WTC11 (cell line): ENCODE measurements around the gene FBLN7. TPM values are rescaled to one million over a fixed set of nuclear protein-coding genes. Genes with fewer than 3 reads are reported as not detected.

Experiments
- ATAC-seq: fragments of 200-7000 bp; cut with Tn5 transposase; 2 replicates; pipeline ENCODE4 v1.10.0; 2021; ENCODE audit warnings: mild to moderate bottlenecking, moderate library complexity
- CTCF ChIA-PET: fragments of 300-600 bp; sonication (Branson Sonifier 250); formaldehyde crosslinking; loops from one replicate; lab custom pipeline; 2021; ENCODE audit warnings: antibody characterized with exemption; lab: Charles Lee
- POLR2A ChIA-PET: fragments of 350-600 bp; sonication (Branson Sonifier 250); formaldehyde crosslinking; loops from one replicate; lab custom pipeline; 2021; ENCODE audit warnings: antibody characterized with exemption; lab: Charles Lee
- DNase-seq: peaks from one replicate; pipeline ENCODE4 v3.0.0; 2021; ENCODE audit warnings: low spot score
- H3K27ac Mint-ChIP-seq: 2 replicates; pipeline ENCODE4 v1.8.0; 2021; ENCODE audit warnings: mixed read lengths
- H3K27me3 Mint-ChIP-seq: 2 replicates; pipeline ENCODE4 v1.8.0; 2021; ENCODE audit warnings: low read depth, mild to moderate bottlenecking, moderate library complexity, mixed read lengths
- H3K36me3 Mint-ChIP-seq: 2 replicates; pipeline ENCODE4 v1.8.0; 2021; ENCODE audit warnings: mixed read lengths
- H3K4me1 Mint-ChIP-seq: 2 replicates; pipeline ENCODE4 v1.8.0; 2022; ENCODE audit warnings: mixed read lengths
- H3K4me3 Mint-ChIP-seq: 2 replicates; pipeline ENCODE4 v1.8.0; 2021; ENCODE audit warnings: mild to moderate bottlenecking, moderate library complexity, mixed read lengths
- H3K9me3 Mint-ChIP-seq: 2 replicates; pipeline ENCODE4 v1.8.0; 2021; ENCODE audit warnings: mixed read lengths
- AFF4 ChIP-seq: sonication (generic); formaldehyde crosslinking; IDR thresholded peaks from 2 replicates; pipeline ENCODE4 v1.8.1; 2023; ENCODE audit warnings: mild to moderate bottlenecking, missing genetic modification reagents, borderline replicate concordance
- ATF3 ChIP-seq: sonication (generic); formaldehyde crosslinking; conservative IDR thresholded peaks from 2 replicates; pipeline ENCODE4 v1.8.1; 2022; ENCODE audit warnings: mild to moderate bottlenecking, missing genetic modification reagents
- FOXJ3 ChIP-seq: sonication (generic); formaldehyde crosslinking; IDR thresholded peaks from 2 replicates; pipeline ENCODE4 v1.9.0; 2021; ENCODE audit warnings: missing genetic modification reagents, mild to moderate bottlenecking, borderline replicate concordance
- FOXP1 ChIP-seq: sonication (generic); formaldehyde crosslinking; IDR thresholded peaks from 2 replicates; pipeline ENCODE4 v1.8.0; 2022; ENCODE audit warnings: missing genetic modification reagents, mild to moderate bottlenecking, moderate library complexity, borderline replicate concordance
- GRHL2 ChIP-seq: fragments of 250-450 bp; sonication (Bioruptor Pico); IDR thresholded peaks from 2 replicates; pipeline ENCODE4 v1.8.0; 2022; ENCODE audit warnings: mild to moderate bottlenecking, moderate library complexity; ENCODE audit not compliant: insufficient replicate concordance, severe bottlenecking
- MXD4 ChIP-seq: fragments of 250-450 bp; sonication (Bioruptor Pico); IDR thresholded peaks from 2 replicates; pipeline ENCODE4 v1.8.0; 2021; ENCODE audit warnings: mild to moderate bottlenecking, moderate library complexity, borderline replicate concordance
- SOX15 ChIP-seq: fragments of 250-450 bp; sonication (Bioruptor Pico); IDR thresholded peaks from 2 replicates; pipeline ENCODE4 v1.9.0; 2021; ENCODE audit warnings: mild to moderate bottlenecking
- TEAD1 ChIP-seq: sonication (generic); formaldehyde crosslinking; IDR thresholded peaks from 2 replicates; pipeline ENCODE4 v1.8.0; 2022; ENCODE audit warnings: mild to moderate bottlenecking, missing genetic modification reagents
- ZNF121 ChIP-seq: sonication (generic); formaldehyde crosslinking; IDR thresholded peaks from 2 replicates; pipeline ENCODE4 v1.8.0; 2023; ENCODE audit warnings: missing genetic modification reagents
- ZNF219 ChIP-seq: sonication (generic); formaldehyde crosslinking; IDR thresholded peaks from 2 replicates; pipeline ENCODE4 v1.8.0; 2023; ENCODE audit warnings: missing genetic modification reagents, mild to moderate bottlenecking, borderline replicate concordance
- ZNF423 ChIP-seq: fragments of 250-450 bp; sonication (Bioruptor Pico); IDR thresholded peaks from 2 replicates; pipeline ENCODE4 v2.1.2; 2022; ENCODE audit warnings: mild to moderate bottlenecking, moderate library complexity
- total RNA-seq: library from RNA; stranded (reverse); gene quantifications from 3 replicates; pipeline ENCODE4 v1.2.3, GENCODE V29; 2021
- TF ChIP-seq, protein P1 (sequence below): sonication (generic); formaldehyde crosslinking; IDR thresholded peaks from 2 replicates; pipeline ENCODE4 v1.8.1; 2023; ENCODE audit warnings: mild to moderate bottlenecking, missing genetic modification reagents
- TF ChIP-seq, protein P2 (sequence below): sonication (generic); formaldehyde crosslinking; IDR thresholded peaks from 2 replicates; pipeline ENCODE4 v1.8.0; 2022; ENCODE audit warnings: missing genetic modification reagents
- TF ChIP-seq, protein P3 (sequence below): sonication (generic); formaldehyde crosslinking; IDR thresholded peaks from 2 replicates; pipeline ENCODE4 v1.8.0; 2023; ENCODE audit warnings: missing genetic modification reagents

FBLN7 gene
- total RNA-seq, 1 experiment from 2014 or later: 0.55 TPM

DNA sequence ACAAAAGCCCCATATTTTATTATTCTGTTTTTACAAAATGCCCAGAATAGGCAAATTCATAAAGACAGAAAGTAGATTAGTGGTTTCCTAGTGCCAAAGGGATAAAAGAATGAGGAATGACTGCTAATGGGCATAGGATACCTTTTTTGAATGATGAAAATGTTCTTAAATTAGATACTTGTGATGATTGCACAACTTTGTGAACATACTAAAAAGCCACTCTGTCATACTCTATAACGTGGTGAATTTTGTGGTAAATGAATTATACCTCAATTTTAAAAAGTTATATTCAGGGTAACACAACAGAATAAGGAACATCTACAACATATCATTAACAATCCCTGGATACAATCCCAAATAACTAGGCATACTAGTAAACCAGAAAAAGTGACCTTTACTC is 9.1 kb upstream of the FBLN7 start:
- TF ChIP-seq GRHL2 (CRISPR knock-in tag): no peak
- no peak for TF ChIP-seq ZNF219
- TF ChIP-seq, protein P1, sequence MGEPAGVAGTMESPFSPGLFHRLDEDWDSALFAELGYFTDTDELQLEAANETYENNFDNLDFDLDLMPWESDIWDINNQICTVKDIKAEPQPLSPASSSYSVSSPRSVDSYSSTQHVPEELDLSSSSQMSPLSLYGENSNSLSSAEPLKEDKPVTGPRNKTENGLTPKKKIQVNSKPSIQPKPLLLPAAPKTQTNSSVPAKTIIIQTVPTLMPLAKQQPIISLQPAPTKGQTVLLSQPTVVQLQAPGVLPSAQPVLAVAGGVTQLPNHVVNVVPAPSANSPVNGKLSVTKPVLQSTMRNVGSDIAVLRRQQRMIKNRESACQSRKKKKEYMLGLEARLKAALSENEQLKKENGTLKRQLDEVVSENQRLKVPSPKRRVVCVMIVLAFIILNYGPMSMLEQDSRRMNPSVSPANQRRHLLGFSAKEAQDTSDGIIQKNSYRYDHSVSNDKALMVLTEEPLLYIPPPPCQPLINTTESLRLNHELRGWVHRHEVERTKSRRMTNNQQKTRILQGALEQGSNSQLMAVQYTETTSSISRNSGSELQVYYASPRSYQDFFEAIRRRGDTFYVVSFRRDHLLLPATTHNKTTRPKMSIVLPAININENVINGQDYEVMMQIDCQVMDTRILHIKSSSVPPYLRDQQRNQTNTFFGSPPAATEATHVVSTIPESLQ (CRISPR knock-in tag): no peak
- TF ChIP-seq AFF4 (CRISPR knock-in tag): no peak
- no peak for TF ChIP-seq TEAD1 (CRISPR knock-in tag)
- TF ChIP-seq FOXP1: no peak
- no peak for TF ChIP-seq ZNF121 (CRISPR knock-in tag)
- TF ChIP-seq SOX15: no peak
- no peak for TF ChIP-seq ZNF423 (CRISPR knock-in tag)
- TF ChIP-seq, protein P2, sequence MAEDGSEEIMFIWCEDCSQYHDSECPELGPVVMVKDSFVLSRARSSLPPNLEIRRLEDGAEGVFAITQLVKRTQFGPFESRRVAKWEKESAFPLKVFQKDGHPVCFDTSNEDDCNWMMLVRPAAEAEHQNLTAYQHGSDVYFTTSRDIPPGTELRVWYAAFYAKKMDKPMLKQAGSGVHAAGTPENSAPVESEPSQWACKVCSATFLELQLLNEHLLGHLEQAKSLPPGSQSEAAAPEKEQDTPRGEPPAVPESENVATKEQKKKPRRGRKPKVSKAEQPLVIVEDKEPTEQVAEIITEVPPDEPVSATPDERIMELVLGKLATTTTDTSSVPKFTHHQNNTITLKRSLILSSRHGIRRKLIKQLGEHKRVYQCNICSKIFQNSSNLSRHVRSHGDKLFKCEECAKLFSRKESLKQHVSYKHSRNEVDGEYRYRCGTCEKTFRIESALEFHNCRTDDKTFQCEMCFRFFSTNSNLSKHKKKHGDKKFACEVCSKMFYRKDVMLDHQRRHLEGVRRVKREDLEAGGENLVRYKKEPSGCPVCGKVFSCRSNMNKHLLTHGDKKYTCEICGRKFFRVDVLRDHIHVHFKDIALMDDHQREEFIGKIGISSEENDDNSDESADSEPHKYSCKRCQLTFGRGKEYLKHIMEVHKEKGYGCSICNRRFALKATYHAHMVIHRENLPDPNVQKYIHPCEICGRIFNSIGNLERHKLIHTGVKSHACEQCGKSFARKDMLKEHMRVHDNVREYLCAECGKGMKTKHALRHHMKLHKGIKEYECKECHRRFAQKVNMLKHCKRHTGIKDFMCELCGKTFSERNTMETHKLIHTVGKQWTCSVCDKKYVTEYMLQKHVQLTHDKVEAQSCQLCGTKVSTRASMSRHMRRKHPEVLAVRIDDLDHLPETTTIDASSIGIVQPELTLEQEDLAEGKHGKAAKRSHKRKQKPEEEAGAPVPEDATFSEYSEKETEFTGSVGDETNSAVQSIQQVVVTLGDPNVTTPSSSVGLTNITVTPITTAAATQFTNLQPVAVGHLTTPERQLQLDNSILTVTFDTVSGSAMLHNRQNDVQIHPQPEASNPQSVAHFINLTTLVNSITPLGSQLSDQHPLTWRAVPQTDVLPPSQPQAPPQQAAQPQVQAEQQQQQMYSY: no peak
- TF ChIP-seq, all 79 proteins: peak for 0
- no peaks in the 10 kb centered on the region; the same call in 1 of the 2 replicates for H3K27me3 Mint-ChIP-seq
- peaks cover 41% of the 10 kb centered on the region for H3K9me3 Mint-ChIP-seq
- no peaks in the 10 kb centered on the region for H3K4me1 Mint-ChIP-seq
- DNase-seq (no peak), ATAC-seq (no peak)
- CTCF ChIA-PET: no interaction called here
- no peaks in the 10 kb centered on the region for H3K36me3 Mint-ChIP-seq
- H3K4me3 Mint-ChIP-seq: no peak overlapping the region
- no peak overlapping the region for H3K27ac Mint-ChIP-seq
- POLR2A ChIA-PET: no interaction called here

GRCh38 chr2:112133344-112133743 is 4.8 kb upstream of the FBLN7 start:
- DNase-seq (no peak), ATAC-seq (no peak)
- no peaks in the 10 kb centered on the region for H3K36me3 Mint-ChIP-seq
- H3K4me3 Mint-ChIP-seq: no peak overlapping the region
- H3K4me1 Mint-ChIP-seq: peaks cover 7% of the 10 kb centered on the region
- peaks cover 18% of the 10 kb centered on the region for H3K9me3 Mint-ChIP-seq
- H3K27ac Mint-ChIP-seq: no peak overlapping the region
- POLR2A ChIA-PET: no interaction called here
- H3K27me3 Mint-ChIP-seq: peaks cover 32% of the 10 kb centered on the region
- CTCF ChIA-PET: no interaction called here
- TF ChIP-seq MXD4 (CRISPR knock-in tag): no peak
- TF ChIP-seq, protein P3, sequence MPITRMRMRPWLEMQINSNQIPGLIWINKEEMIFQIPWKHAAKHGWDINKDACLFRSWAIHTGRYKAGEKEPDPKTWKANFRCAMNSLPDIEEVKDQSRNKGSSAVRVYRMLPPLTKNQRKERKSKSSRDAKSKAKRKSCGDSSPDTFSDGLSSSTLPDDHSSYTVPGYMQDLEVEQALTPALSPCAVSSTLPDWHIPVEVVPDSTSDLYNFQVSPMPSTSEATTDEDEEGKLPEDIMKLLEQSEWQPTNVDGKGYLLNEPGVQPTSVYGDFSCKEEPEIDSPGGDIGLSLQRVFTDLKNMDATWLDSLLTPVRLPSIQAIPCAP (CRISPR knock-in tag): no peak
- no peak for TF ChIP-seq FOXP1
- no peak for TF ChIP-seq FOXJ3 (CRISPR knock-in tag)
- TF ChIP-seq, all 79 proteins: peak for 0

DNA sequence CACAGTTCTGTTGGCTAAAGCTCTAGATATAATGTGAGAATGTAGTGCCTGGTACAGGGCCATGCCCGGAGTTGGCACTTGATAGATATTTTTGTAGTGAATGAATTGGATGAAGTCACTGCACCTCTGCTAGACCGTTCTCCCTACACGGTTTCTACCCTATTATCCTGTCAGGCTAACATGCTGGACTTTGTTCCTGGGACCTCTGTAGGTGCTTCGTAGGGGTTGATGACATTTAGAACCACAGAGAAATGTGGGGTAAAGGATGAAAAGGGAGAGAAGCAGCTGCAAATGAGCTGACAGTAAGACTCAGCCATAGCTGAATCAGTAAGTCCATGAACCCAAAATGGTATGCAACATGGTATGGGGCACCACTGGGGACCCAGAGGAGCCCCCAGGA is 4.1 kb upstream of the FBLN7 start:
- no peak for DNase-seq
- ChIA-PET POLR2A (no interaction called here), CTCF (no interaction called here)
- no peaks in the 10 kb centered on the region for H3K36me3 Mint-ChIP-seq
- TF ChIP-seq ATF3 (CRISPR knock-in tag): no peak
- no peak for ATAC-seq
- peaks cover 7% of the 10 kb centered on the region for H3K4me1 Mint-ChIP-seq
- no peak overlapping the region for H3K4me3 Mint-ChIP-seq
- no peak overlapping the region for H3K27ac Mint-ChIP-seq
- H3K27me3 Mint-ChIP-seq: peaks cover 37% of the 10 kb centered on the region
- H3K9me3 Mint-ChIP-seq: peaks cover 10% of the 10 kb centered on the region
